Caco-2 (cell line): Measurements from ENCODE around the gene PRSS53. TPM values are rescaled to one million over a fixed set of nuclear protein-coding genes. Genes with fewer than 3 reads are reported as not detected.

Source experiments
- BruUV-seq: library from RNA; stranded (reverse); fragments of 400-500 nt; replicated peaks from 2 replicates; lab custom pipeline; 2021; lab: Mats Ljungman, UMichigan
- CTCF ChIA-PET: fragments of 300-600 bp; sonication (Branson Sonifier 250); formaldehyde crosslinking; loops from one replicate; lab custom pipeline; 2022; ENCODE audit warnings: antibody characterized with exemption; lab: Charles Lee
- POLR2A ChIA-PET: fragments of 300-600 bp; sonication (Branson Sonifier 250); formaldehyde crosslinking; loops from one replicate; lab custom pipeline; 2022; ENCODE audit warnings: antibody characterized with exemption; lab: Charles Lee
- DNase-seq, 2 experiments: peaks; one replicate each; pipeline versions ENCODE4 v3.0.0 to v3.0.0-alpha.2; 2020 to 2022
- H3K27me3 ChIP-seq: replicated peaks from 2 replicates; pipeline ENCODE4 v1.6.0; 2011; ENCODE audit warnings: low read length; ENCODE audit not compliant: control insufficient read depth, insufficient read depth
- H3K36me3 ChIP-seq: 2 replicates; pipeline ENCODE4 v1.5.1; 2011; ENCODE audit warnings: low read length; ENCODE audit not compliant: control insufficient read depth, insufficient read depth
- H3K4me1 ChIP-seq: fragments of 250-450 bp; sonication (Bioruptor Pico); 2 replicates; pipeline ENCODE4 v1.5.1; 2020; ENCODE audit warnings: mild to moderate bottlenecking
- H3K4me3 ChIP-seq: 2 replicates; pipeline ENCODE4 v1.5.1; 2011; ENCODE audit warnings: low read depth, mild to moderate bottlenecking, control low read depth, low read length
- H3K9me3 ChIP-seq: fragments of 250-450 bp; sonication (Bioruptor Pico); 2 replicates; pipeline ENCODE4 v1.5.1; 2020; ENCODE audit warnings: mild to moderate bottlenecking, moderate library complexity
- H3K27ac Mint-ChIP-seq: one replicate; pipeline ENCODE4 v1.8.0; 2022; ENCODE audit warnings: mixed read lengths; ENCODE audit not compliant: unreplicated experiment
- H3K27me3 Mint-ChIP-seq: one replicate; pipeline ENCODE4 v1.8.0; 2022; ENCODE audit warnings: mixed read lengths; ENCODE audit not compliant: insufficient read depth, unreplicated experiment
- H3K36me3 Mint-ChIP-seq: one replicate; pipeline ENCODE4 v1.8.0; 2022; ENCODE audit warnings: mild to moderate bottlenecking, mixed read lengths; ENCODE audit not compliant: insufficient read depth, unreplicated experiment
- H3K4me1 Mint-ChIP-seq: one replicate; pipeline ENCODE4 v1.8.0; 2022; ENCODE audit warnings: low read depth, mixed read lengths; ENCODE audit not compliant: unreplicated experiment
- H3K4me3 Mint-ChIP-seq: one replicate; pipeline ENCODE4 v1.8.0; 2022; ENCODE audit warnings: mild to moderate bottlenecking, moderate library complexity, mixed read lengths; ENCODE audit not compliant: unreplicated experiment
- H3K9me3 Mint-ChIP-seq: one replicate; pipeline ENCODE4 v1.8.0; 2022; ENCODE audit warnings: mixed read lengths; ENCODE audit not compliant: unreplicated experiment
- intact Hi-C: fragments of 100-400 bp; cut with micrococcal nuclease; formaldehyde crosslinking; loops from one replicate; pipeline ENCODE4 v1.10.0; 2022; ENCODE audit not compliant: unreplicated experiment
- total RNA-seq: library from RNA; stranded (reverse); gene quantifications from 2 replicates; pipeline ENCODE4 v1.2.3, GENCODE V29; 2022
- TF ChIP-seq, protein P1 (sequence below), 2 experiments: fragments of 200-600 bp in 1 of 2; IDR thresholded peaks; 1 replicate in 1 of 2; 2 replicates in 1 of 2; pipeline versions ENCODE4 v1.5.1 to v1.8.0; 2011 to 2022; ENCODE audit warnings: antibody characterized with exemption in 1 of 2, control low read depth in 1 of 2, inconsistent platforms in 1 of 2, low read depth in 1 of 2, low read length in 1 of 2, mild to moderate bottlenecking in 1 of 2, moderate library complexity in 1 of 2; ENCODE audit not compliant: insufficient read depth in 1 of 2, severe bottlenecking in 1 of 2, unreplicated experiment in 1 of 2

PRSS53 gene
- total RNA-seq, 1 experiment from 2014 or later = 1.8 TPM

DNA sequence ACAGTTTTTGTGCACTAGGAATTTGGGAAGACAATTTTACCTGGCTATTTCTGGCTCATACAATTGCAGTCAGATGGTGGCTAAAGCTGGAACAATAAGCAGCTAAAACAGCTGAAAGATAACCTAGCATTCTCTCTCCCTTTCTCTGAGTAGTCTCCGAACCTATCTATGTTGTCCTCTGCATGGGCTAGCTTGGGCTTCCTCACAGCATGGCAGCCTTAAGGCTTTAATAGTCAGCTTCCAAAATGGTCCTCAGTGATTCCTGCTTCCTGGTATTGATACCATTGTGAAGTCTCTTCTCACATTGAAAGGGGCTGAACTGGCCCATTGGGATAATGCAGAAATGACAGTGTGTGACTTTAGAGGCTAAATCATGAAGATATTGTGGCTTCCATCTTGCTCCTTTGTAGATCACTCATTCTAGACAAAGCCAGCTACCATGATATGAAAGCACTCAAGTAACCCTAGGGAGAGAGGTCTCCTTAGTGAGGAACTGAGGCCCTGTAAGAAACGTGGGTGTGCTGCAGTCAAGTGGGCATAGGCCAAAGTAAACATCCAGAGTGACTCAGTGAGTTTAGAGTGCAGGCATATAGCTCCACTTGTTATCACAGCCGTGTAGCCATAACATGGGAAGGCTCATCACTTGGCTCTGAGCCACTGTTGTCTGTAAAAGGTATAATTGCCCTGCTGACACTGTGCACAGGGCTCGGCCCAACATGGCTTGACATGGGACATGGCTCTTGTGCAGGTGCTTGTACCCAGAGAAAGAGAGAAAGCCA is 11.3 kb upstream of the PRSS53 start:
- no peak for DNase-seq
- Mint-ChIP-seq H3K27ac (no peak overlapping the region), H3K36me3 (no peaks in the 10 kb centered on the region), H3K27me3 (no peaks in the 10 kb centered on the region), H3K9me3 (peaks cover 17% of the 10 kb centered on the region), H3K4me3 (no peak overlapping the region), H3K4me1 (peaks cover 7% of the 10 kb centered on the region)
- no TSS peak for BruUV-seq
- ChIA-PET POLR2A (interaction anchor here (1.2 kb wide), 1 partner anchor 17 kb away, joined by 4 read pairs; the partner anchor contains the start of gene KAT8), CTCF (no interaction called here)
- Histone ChIP-seq H3K36me3 (no peaks in the 10 kb centered on the region), H3K9me3 (no peaks in the 10 kb centered on the region), H3K4me3 (no peak overlapping the region), H3K4me1 (no peaks in the 10 kb centered on the region), H3K27me3 (no peaks in the 10 kb centered on the region)
- TF ChIP-seq, protein P1, sequence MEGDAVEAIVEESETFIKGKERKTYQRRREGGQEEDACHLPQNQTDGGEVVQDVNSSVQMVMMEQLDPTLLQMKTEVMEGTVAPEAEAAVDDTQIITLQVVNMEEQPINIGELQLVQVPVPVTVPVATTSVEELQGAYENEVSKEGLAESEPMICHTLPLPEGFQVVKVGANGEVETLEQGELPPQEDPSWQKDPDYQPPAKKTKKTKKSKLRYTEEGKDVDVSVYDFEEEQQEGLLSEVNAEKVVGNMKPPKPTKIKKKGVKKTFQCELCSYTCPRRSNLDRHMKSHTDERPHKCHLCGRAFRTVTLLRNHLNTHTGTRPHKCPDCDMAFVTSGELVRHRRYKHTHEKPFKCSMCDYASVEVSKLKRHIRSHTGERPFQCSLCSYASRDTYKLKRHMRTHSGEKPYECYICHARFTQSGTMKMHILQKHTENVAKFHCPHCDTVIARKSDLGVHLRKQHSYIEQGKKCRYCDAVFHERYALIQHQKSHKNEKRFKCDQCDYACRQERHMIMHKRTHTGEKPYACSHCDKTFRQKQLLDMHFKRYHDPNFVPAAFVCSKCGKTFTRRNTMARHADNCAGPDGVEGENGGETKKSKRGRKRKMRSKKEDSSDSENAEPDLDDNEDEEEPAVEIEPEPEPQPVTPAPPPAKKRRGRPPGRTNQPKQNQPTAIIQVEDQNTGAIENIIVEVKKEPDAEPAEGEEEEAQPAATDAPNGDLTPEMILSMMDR (IDR thresholded peaks at IDR 0.05; ENCODE audit: insufficient read depth in 1 of 2, low read depth in 1 of 2, low read length in 1 of 2, severe bottlenecking in 1 of 2, unreplicated experiment in 1 of 2) = no peak
- intact Hi-C loops = no loop called here

DNA sequence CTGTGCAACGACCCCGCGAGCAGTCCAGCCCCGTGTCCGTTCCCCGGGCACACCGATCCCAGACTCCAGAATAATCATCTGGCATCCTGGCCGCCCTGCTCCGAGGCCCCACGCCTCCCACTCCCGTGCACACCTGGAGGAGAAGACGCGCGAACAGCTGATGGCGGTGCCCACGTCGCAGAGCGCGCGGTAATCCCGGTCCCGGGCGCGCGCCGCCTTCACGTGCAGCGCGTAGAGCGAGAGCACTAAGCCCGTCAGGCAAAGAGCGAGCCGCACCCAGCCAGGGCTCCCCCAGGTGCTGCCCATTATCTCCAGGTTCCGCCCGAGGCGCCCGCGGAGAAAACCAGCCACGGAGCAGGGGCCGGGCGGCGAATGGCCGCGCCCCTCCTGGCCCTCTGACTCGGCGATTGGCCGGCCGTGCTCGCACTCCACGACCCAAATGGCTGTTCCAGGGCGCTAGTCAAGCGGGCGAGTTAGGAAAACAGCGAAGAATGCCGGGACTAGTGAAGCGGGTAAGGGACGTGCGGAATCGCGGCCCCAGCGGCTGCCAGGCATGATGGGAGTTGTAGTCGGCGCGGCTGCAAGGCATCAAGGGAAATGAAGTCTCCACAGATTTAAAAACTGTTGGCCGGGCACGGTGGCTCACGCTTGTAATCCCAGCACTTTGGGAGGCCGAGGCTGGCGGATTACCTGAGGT is 5.8 kb upstream of the PRSS53 start, which contains the start of gene VKORC1:
VKORC1 (minus strand) TSS at position 374 of the 697 bp plus-strand sequence; CDS start at position 306, 68 bp downstream.
- peak within 1 kb of the TSS; percentile 97 for H3K4me3 ChIP-seq
- H3K27me3 ChIP-seq = no peaks in the 10 kb centered on the region
- no peaks in the 10 kb centered on the region for H3K9me3 ChIP-seq
- intact Hi-C loops = loop anchor here (1.0 kb wide), 1 partner anchor 48 kb away; no protein-coding TSS in a partner anchor
- no TSS peak for BruUV-seq
- Mint-ChIP-seq H3K36me3 (peaks cover 7% of the 10 kb centered on the region), H3K27me3 (no peaks in the 10 kb centered on the region), H3K4me3 (peak within 1 kb of the TSS; percentile 98), H3K27ac (peak within 1 kb of the TSS; percentile 92), H3K9me3 (peaks cover 8% of the 10 kb centered on the region), H3K4me1 (peaks cover 15% of the 10 kb centered on the region)
- H3K36me3 ChIP-seq = no peaks in the 10 kb centered on the region; the same call in 1 of the 2 replicates
- ChIA-PET POLR2A (interaction anchor here (0.7 to 1.3 kb wide), 3 partner anchors 23 to 85 kb away, joined by 3 read pairs; partner anchors contain the start of genes FUS, KAT8 and PRSS8), CTCF (interaction anchor here (0.9 to 1.3 kb wide), 2 partner anchors 20 to 47 kb away, joined by 3 to 4 read pairs; partner anchors contain the start of genes ZNF646 and ZNF668)
- no peaks in the 10 kb centered on the region for H3K4me1 ChIP-seq
- DNase-seq = peak; percentile 96 to 97
- TF ChIP-seq, protein P1 (IDR thresholded peaks at IDR 0.05; ENCODE audit: insufficient read depth in 1 of 2, low read depth in 1 of 2, low read length in 1 of 2, severe bottlenecking in 1 of 2, unreplicated experiment in 1 of 2) = no peak

DNA sequence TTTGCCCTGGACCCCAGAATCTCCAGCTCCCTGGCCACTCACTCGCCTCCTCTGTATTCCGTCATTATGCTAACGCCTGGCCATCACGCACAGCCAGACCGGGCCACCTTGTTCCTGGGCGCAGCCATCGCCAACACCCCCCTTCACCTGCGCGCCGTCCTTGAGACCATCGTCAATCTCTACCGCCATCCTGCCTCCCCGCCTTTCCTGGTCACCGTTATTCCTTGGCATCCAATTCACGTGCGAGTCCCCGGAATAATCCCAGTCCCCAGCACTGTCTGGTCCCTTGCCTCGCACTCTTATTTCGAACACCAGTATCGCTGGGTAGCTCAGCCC is 5.3 kb upstream of the PRSS53 start:
- TF ChIP-seq, protein P1 (IDR thresholded peaks at IDR 0.05; ENCODE audit: insufficient read depth in 1 of 2, low read depth in 1 of 2, low read length in 1 of 2, severe bottlenecking in 1 of 2, unreplicated experiment in 1 of 2) = no peak
- no peaks in the 10 kb centered on the region for H3K9me3 ChIP-seq
- Mint-ChIP-seq H3K9me3 (peaks cover 8% of the 10 kb centered on the region), H3K27me3 (no peaks in the 10 kb centered on the region), H3K4me1 (peaks cover 15% of the 10 kb centered on the region), H3K4me3 (peak overlapping the region; percentile 98), H3K36me3 (peaks cover 7% of the 10 kb centered on the region), H3K27ac (peak overlapping the region; percentile 92)
- no peak for DNase-seq
- no peaks in the 10 kb centered on the region for H3K27me3 ChIP-seq
- ChIA-PET POLR2A (interaction anchor here (0.7 to 1.3 kb wide), 3 partner anchors 23 to 86 kb away, joined by 3 read pairs; partner anchors contain the start of genes FUS, KAT8 and PRSS8), CTCF (interaction anchor here (0.9 to 1.3 kb wide), 2 partner anchors 20 to 48 kb away, joined by 3 to 4 read pairs; partner anchors contain the start of genes ZNF646 and ZNF668)
- intact Hi-C loops = no loop called here
- H3K4me1 ChIP-seq = no peaks in the 10 kb centered on the region
- peak overlapping the region; percentile 97 for H3K4me3 ChIP-seq
- BruUV-seq = TSS peak; percentile 31
- H3K36me3 ChIP-seq = no peaks in the 10 kb centered on the region; the same call in 1 of the 2 replicates
